Keratinocyte (primary cell): Measurements from ENCODE around the gene AGAP4. TPM values are rescaled to one million over a fixed set of nuclear protein-coding genes. Genes with fewer than 3 reads are reported as not detected.
"Not testable (repeated sequence)": the region's sequence is repeated elsewhere in the genome, so short reads cannot be mapped to it uniquely, and the experiment has no call there.

Experiments used
- DNase-seq: peaks from one replicate; pipeline ENCODE4 v3.0.0-alpha.2; 2011; ENCODE audit warnings: low read depth, missing footprints, low spot score
- FAIRE-seq: peaks from 2 replicates; lab custom pipeline; 2011; peaks lifted over from hg19 to GRCh38; lab: Jason Lieb, UNC
- H2AFZ ChIP-seq: 2 replicates; pipeline ENCODE4 v1.6.0; 2012; ENCODE audit warnings: low read length, control low read depth, inconsistent platforms; ENCODE audit not compliant: control insufficient read depth
- H3K27ac ChIP-seq: 2 replicates; pipeline ENCODE4 v1.5.1; 2011; ENCODE audit warnings: low read length; ENCODE audit not compliant: control insufficient read depth, insufficient read depth
- H3K27me3 ChIP-seq: 3 replicates; pipeline ENCODE4 v1.6.0; 2011; ENCODE audit warnings: low read length; ENCODE audit not compliant: control insufficient read depth, insufficient read depth; ENCODE audit errors: extremely low read depth
- H3K36me3 ChIP-seq, 2 experiments: 2 replicates in 1 of 2; 3 replicates in 1 of 2; pipeline ENCODE4 v1.5.1; 2011; ENCODE audit warnings: low read length in 2 of 2, mild to moderate bottlenecking in 1 of 2; ENCODE audit not compliant: control insufficient read depth in 2 of 2, insufficient read depth in 2 of 2; ENCODE audit errors: extremely low read depth in 1 of 2
- H3K4me1 ChIP-seq: 3 replicates; pipeline ENCODE4 v1.5.1; 2011; ENCODE audit warnings: low read length; ENCODE audit not compliant: control insufficient read depth, insufficient read depth; ENCODE audit errors: extremely low read depth
- H3K4me2 ChIP-seq: 3 replicates; pipeline ENCODE4 v1.6.0; 2011; ENCODE audit warnings: low read depth, low read length; ENCODE audit not compliant: control insufficient read depth, insufficient read depth; ENCODE audit errors: extremely low read depth
- H3K4me3 ChIP-seq, 3 experiments: fragments of 200-600 bp in 1 of 3; sonication (generic) in 1 of 3; 2 replicates in 2 of 3; 3 replicates in 1 of 3; pipeline ENCODE4 v1.5.1; 2011 to 2016; ENCODE audit warnings: low read length in 3 of 3, mild to moderate bottlenecking in 3 of 3, control low read depth in 2 of 3, inconsistent platforms in 1 of 3, low read depth in 1 of 3, mixed read lengths in 1 of 3, mixed run types in 1 of 3, moderate library complexity in 1 of 3; ENCODE audit not compliant: control insufficient read depth in 2 of 3, insufficient read depth in 2 of 3; ENCODE audit errors: extremely low read depth in 1 of 3
- H3K79me2 ChIP-seq: 2 replicates; pipeline ENCODE4 v1.6.0; 2012; ENCODE audit warnings: low read length; ENCODE audit not compliant: control insufficient read depth, insufficient read depth
- H3K9ac ChIP-seq: 3 replicates; pipeline ENCODE4 v1.6.0; 2011; ENCODE audit warnings: low read length; ENCODE audit not compliant: control insufficient read depth, insufficient read depth; ENCODE audit errors: extremely low read depth
- H3K9me1 ChIP-seq: 3 replicates; pipeline ENCODE4 v1.6.0; 2011; ENCODE audit warnings: low read length; ENCODE audit not compliant: control insufficient read depth, insufficient read depth; ENCODE audit errors: extremely low read depth
- H3K9me3 ChIP-seq: 2 replicates; pipeline ENCODE4 v1.5.1; 2012; ENCODE audit warnings: low read depth, low read length; ENCODE audit not compliant: control insufficient read depth
- H4K20me1 ChIP-seq: 3 replicates; pipeline ENCODE4 v1.6.0; 2011; ENCODE audit warnings: low read length; ENCODE audit not compliant: control insufficient read depth, insufficient read depth; ENCODE audit errors: extremely low read depth
- dilution Hi-C: fragments of 300-500 bp; cut with MboI; formaldehyde crosslinking; loops from one replicate; pipeline ENCODE4 v1.7.0; 2020; ENCODE audit warnings: low sequenced_read_pairs; ENCODE audit not compliant: extremely low pct_ligation_motif_present
- polyA plus RNA-seq, 5 experiments: library from polyadenylated mRNA; depleted of rRNA in 3 of 5; stranded (reverse) in 3 of 5; stranded (forward) in 1 of 5; unstranded in 1 of 5; fragments of >200 nt; gene quantifications; 1 replicate in 1 of 5; 2 replicates in 3 of 5; 3 replicates in 1 of 5; pipeline versions ENCODE4 v1.2.1 to v1.2.3, GENCODE V29; 2011 to 2012; ENCODE audit warnings: missing spikeins in 2 of 5, low read depth in 1 of 5, low replicate concordance in 1 of 5

Gene AGAP4
- polyA plus RNA-seq, 1 donor (not counting 4 experiments of a cell fraction or from before 2014, with no cell fraction given) = 13.3 TPM

- H3K4me3 ChIP-seq, H2AFZ ChIP-seq, H3K27ac ChIP-seq, H3K27me3 ChIP-seq, DNase-seq, H3K4me1 ChIP-seq, FAIRE-seq, H3K79me2 ChIP-seq, H3K9ac ChIP-seq, H3K9me1 ChIP-seq, H3K9me3 ChIP-seq, H4K20me1 ChIP-seq, dilution Hi-C loops, H3K4me2 ChIP-seq, H3K36me3 ChIP-seq: not testable (repeated sequence)
Measured at GRCh38 chr10:45803060-45804010, 44.0 kb downstream of the AGAP4 start.

DNA sequence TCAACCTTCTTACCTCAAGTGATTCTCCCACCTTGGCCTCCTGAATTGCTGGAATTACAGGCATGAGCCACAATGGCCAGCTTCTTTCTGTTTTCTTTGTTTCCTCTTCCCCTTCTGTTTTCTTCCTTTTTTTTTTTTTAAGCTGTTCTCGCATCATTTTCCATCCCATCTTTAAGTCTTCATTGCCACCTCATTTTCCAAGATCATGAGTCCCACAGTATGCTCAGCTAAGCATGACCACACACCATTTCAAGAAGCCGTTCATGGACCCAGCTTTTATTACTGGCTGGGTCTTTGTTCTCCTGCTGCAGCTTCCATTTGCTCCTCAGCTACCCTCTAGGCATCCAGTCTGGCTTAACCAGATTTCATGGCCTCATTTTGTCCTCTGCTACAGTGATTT lies 52.5 kb downstream of the AGAP4 start:
- H3K4me3 ChIP-seq, DNase-seq, H3K27me3 ChIP-seq, dilution Hi-C loops, H3K9me3 ChIP-seq, H3K9me1 ChIP-seq, H3K27ac ChIP-seq, H3K4me1 ChIP-seq, H2AFZ ChIP-seq, H3K36me3 ChIP-seq, H3K79me2 ChIP-seq, FAIRE-seq, H3K9ac ChIP-seq, H3K4me2 ChIP-seq, H4K20me1 ChIP-seq: not testable (repeated sequence)

DNA sequence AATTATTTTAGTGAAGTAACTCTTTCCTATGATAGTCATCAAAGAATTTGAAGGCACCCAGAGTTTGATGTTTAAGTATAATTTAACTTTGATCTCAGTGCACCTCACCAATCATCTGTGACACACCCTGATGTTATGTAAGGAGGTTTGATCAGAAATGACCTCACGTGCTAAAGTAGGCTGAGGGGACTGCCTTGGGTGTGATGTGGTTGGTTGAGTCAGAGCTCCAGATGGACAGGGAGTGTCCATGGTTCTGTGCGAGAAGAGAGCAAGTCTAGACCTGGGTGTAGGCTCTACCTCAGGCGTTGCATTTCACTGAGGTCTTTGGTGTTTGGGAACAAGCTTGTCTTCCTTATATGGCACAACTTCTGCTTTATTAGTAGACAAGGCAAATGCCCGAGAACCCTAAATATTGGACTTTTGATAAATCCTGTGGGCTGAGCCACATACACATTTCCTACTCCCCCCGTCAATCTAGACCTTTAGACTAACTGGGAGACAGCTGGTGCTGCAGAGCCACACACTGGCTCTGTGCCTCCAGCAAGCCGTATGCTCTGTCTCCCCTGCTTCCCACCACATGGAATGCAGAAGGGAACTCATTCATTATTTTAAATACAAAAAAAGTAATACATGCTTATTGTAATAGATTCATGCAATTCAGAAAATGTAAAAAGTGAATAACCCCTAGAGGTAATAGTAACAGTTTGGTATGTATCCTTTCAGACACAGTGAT lies 56.4 kb downstream of the AGAP4 start:
- H3K4me3 ChIP-seq, H3K9me3 ChIP-seq, H3K79me2 ChIP-seq, H3K4me1 ChIP-seq, FAIRE-seq, H3K27me3 ChIP-seq, H3K4me2 ChIP-seq, H2AFZ ChIP-seq, dilution Hi-C loops, H4K20me1 ChIP-seq, H3K9ac ChIP-seq, H3K9me1 ChIP-seq, H3K36me3 ChIP-seq, H3K27ac ChIP-seq: not testable (repeated sequence)
- peak; percentile 56 for DNase-seq

DNA sequence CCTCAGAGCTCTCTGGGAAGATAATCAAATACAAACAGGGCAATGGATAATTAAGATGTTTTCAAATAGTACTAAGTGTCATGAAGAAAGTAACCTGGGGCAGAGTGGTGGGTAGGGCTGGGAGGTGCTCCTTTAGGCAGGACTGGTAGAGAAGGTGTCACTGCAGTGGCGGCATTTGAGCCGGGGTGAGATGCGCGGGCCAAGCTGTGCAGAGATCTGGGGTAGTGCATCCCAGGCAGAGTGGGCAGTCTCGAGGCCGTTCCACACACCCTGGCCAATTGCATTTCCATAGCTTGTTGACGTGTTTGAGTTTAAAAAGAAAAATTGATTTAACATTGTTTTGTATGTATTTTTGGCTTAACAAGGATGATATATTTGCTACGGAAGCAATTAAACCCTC lies 57.3 kb downstream of the AGAP4 start:
- H3K4me1 ChIP-seq, H3K9me3 ChIP-seq, H2AFZ ChIP-seq, H4K20me1 ChIP-seq, FAIRE-seq, dilution Hi-C loops, H3K27me3 ChIP-seq, H3K9me1 ChIP-seq, H3K36me3 ChIP-seq, H3K4me2 ChIP-seq, H3K79me2 ChIP-seq, H3K27ac ChIP-seq, DNase-seq, H3K9ac ChIP-seq, H3K4me3 ChIP-seq: not testable (repeated sequence)
